Coronary artery (tissue), 2 donors: ENCODE measurements around the gene LILRA5.
A peak's percentile ranks its signal among the peaks of the same experiment; 100 is the strongest.
"Not testable (repeated sequence)": the region's sequence is repeated elsewhere in the genome, so short reads cannot be mapped to it uniquely, and the experiment has no call there.

Experiments
- DNase-seq: peaks from one replicate; pipeline ENCODE4 v3.0.0-alpha.2; 2017; ENCODE audit warnings: low spot score
- H3K27ac ChIP-seq, 2 donors: fragments of 200-600 bp; sonication (generic); one replicate each; pipeline ENCODE4 v1.5.1; 2016 to 2019
- H3K4me3 ChIP-seq: fragments of 200-600 bp; sonication (generic); 2 replicates; pipeline ENCODE4 v1.5.1; 2016; ENCODE audit warnings: mild to moderate bottlenecking, moderate library complexity
- TF ChIP-seq, protein P1 (sequence below): fragments of 200-600 bp; sonication (generic); IDR thresholded peaks from one replicate; pipeline ENCODE4 v1.5.1; 2019; ENCODE audit warnings: antibody characterized with exemption

LILRA5 gene

DNA sequence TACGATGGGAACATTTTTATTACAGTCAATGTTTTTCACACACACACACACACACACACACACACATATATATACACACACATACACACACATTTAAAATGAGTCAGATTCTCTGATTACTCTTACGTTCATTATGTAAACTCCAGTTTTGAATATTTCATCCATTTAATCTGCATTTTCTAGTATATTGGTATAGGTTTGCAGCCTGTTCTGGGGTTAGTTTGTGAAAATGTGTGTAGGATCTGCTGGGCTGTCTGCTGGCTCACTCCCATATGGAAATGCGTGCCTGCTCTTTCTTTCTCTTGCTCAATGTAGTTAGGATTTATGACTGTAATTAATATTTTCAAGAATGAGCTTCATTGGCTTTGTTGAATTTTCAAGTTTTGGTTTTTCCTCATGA lies 39.1 kb downstream of the LILRA5 start:
- Histone ChIP-seq H3K27ac (no peak overlapping the region), H3K4me3 (no peak overlapping the region)
- DNase-seq = no peak
- TF ChIP-seq, protein P1, sequence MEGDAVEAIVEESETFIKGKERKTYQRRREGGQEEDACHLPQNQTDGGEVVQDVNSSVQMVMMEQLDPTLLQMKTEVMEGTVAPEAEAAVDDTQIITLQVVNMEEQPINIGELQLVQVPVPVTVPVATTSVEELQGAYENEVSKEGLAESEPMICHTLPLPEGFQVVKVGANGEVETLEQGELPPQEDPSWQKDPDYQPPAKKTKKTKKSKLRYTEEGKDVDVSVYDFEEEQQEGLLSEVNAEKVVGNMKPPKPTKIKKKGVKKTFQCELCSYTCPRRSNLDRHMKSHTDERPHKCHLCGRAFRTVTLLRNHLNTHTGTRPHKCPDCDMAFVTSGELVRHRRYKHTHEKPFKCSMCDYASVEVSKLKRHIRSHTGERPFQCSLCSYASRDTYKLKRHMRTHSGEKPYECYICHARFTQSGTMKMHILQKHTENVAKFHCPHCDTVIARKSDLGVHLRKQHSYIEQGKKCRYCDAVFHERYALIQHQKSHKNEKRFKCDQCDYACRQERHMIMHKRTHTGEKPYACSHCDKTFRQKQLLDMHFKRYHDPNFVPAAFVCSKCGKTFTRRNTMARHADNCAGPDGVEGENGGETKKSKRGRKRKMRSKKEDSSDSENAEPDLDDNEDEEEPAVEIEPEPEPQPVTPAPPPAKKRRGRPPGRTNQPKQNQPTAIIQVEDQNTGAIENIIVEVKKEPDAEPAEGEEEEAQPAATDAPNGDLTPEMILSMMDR = no peak

DNA sequence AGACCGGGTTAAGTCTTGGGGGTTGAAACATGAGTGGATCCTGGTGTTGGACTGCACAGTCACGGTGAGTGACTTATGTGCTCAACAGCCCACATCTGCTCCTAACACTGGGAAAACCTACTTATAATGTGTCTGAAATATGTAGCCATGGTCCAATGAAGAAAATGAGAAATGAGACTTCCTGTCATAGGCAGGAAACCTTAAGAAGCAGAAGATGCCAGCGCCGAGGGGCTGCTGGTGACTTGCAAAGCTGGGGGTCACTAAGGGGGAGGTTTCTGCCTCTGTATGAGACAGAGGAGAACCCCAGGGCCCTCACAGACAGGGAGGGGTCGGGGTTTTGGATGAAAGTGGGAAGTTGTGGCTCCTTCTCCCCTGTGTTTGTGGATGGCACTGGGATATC lies 40.8 kb downstream of the LILRA5 start:
- DNase-seq = peak; percentile 62
- not testable (repeated sequence) for H3K27ac ChIP-seq

DNA sequence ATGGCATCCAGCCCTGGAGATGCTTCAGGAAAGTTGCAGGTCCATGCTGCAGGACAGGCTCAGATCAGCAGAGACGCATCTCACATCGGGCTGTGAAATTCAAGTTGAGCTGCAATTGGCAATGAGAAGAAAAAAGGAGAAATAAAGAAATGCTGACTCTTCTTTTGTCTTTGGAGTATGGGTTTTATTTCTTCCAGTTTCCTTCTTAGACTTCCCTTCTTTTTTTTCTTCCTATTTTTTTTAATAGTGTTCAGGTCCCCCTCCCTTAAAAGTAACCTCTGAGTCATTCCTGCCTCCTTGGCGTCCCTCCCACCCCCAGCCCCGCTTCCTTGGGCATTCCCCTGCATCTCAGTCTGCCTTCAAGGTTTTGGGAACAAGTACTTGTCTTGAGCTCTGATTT lies 41.4 kb downstream of the LILRA5 start:
- peak; percentile 29 for DNase-seq
- not testable (repeated sequence) for H3K4me3 ChIP-seq
- H3K27ac ChIP-seq = peak overlapping the region in 1 of 2 donors; percentile 56

More for the DNA sequence above, 40.8 kb downstream of the LILRA5 start:
- not testable (repeated sequence) for H3K4me3 ChIP-seq

DNA sequence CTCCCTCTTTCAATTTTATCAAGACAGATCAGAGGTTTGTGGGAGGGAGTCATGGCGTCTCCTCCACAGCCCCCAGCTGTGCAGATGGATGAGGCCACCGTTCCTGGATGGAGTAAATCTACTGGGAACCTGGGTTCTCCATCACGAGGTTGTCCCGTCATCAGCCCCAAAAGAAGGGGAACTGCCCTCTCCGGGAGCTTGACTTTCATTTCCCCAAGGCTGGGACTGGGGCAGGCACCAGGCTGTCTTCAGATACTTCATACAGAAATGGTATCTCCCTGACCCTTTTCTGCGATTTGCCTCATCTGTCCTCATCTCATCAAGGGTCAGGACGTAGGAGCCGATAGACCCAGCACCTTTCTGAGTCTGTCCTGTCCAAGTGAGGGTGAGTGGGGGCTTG lies 41.9 kb downstream of the LILRA5 start:
- TF ChIP-seq, protein P1 = no peak
- H3K27ac ChIP-seq = peak overlapping the region in 1 of 2 donors; percentile 56
- peak; percentile 63 for DNase-seq
- no peak overlapping the region for H3K4me3 ChIP-seq

DNA sequence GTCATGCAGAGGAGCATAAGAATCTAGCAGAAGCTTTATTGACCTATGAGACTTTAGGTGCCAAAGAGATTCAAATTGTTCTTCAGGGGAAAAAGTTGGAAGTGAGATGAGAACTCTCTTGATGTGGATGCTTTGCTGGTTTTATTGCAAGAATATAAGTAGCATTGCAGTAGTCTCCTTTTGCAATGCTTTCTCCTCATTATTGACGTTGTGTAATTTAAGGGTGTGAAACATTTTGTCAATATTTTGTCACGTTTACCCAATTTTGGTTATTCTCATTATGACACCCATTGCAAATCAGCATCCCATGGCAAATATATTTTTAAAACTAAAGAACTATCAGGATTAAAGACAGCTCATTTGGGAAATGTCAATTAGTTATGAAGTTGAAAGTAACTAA lies 44.0 kb downstream of the LILRA5 start:
- TF ChIP-seq, protein P1 = no peak
- DNase-seq = no peak
- no peak overlapping the region for H3K4me3 ChIP-seq
- H3K27ac ChIP-seq = no peak overlapping the region

DNA sequence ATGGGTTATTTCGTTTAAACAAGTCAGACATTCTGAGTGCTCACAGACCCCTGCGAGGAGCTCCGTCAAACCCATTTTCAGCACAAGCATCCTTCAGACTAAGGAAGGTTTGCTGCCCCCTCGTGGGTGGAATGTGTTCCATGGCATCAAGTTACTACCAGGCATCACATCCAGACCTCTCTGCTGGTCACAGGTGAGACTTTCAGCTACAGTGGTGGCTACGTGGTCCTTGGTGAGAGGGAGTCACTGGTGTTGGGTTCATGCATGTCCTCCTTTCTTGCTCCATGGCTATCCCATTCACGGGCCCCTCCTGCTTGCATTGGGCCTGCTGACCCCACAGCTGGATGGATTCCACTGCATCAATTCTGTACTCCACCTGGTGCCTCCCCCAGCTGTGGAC lies 46.8 kb downstream of the LILRA5 start:
- H3K27ac ChIP-seq = no peak overlapping the region
- no peak overlapping the region for H3K4me3 ChIP-seq
- DNase-seq = peak; percentile 68
- TF ChIP-seq, protein P1 = peak; percentile 57

DNA sequence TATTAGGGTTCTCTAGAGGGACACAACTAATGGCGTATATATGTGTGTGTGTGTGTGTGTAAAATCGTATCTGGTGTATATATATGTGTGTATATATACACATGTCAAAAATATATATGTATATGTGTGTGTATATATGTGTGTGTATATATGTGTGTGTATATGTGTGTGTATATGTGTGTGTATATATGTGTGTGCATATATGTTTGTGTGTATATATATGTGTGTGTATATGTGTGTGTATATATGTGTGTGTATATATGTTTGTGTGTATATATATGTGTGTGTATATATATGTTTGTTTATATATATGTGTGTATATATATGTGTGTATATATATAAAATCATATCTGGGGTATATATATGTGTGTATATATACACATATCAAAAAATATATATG lies 50.5 kb downstream of the LILRA5 start:
- DNase-seq = no peak

DNA sequence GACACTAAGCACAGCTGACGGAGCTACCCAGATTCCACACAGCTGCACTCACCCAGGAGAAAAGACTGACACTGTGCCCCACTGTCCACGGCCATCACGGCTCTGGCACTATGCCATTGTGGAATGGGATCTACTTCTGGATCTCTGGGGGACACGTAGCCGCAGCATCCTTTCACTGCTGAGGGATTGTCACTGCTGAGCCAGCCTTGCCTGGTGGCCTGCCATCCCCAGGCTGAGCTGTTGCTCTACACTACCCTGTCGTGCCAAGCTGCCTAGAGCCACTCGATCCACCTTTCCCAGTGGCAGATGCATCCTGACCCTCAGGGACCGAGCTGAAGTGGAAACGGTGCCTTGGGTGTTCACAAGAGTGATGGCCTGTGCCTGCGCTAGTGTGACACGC lies 50.9 kb downstream of the LILRA5 start:
- H3K4me3 ChIP-seq = no peak overlapping the region
- no peak overlapping the region for H3K27ac ChIP-seq
- TF ChIP-seq, protein P1 = no peak
- DNase-seq = peak; percentile 45

More for the DNA sequence above, 50.5 kb downstream of the LILRA5 start:
- Histone ChIP-seq H3K4me3 (no peak overlapping the region), H3K27ac (no peak overlapping the region)
- TF ChIP-seq, protein P1 = no peak
